ENCODE results near the gene PRCD.
"Not testable (repeated sequence)": the region's sequence is repeated elsewhere in the genome, so short reads cannot be mapped to it uniquely, and the experiment has no call there.

The PRCD gene

GRCh38 chr17:76527430-76528111 is 12.3 kb upstream of the PRCD start:
- FAIRE-seq (peak; percentile 35), DNase-seq (ENCODE audit: low spot score) (peak; percentile 89)

DNA sequence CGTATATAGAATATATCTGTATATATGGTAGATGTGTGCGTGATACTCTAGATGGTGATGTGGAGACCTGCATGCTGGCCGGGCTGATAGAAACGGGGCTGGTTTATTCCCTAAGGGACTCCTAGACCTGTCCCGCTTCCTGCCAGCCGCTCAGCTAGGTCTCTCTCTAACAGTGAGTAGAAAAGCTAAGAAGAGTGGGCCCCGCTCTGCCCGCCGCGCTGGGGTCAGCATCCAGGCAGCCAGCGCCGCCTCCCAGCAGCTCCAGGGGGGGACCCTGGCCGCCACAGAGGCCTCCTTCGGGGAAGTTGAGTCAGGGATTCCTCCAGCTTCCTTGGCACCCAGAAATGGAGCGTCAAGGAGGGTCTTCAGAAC is 11.7 kb upstream of the PRCD start:
- no peak for FAIRE-seq
- no peak for DNase-seq (ENCODE audit: low spot score)

GRCh38 chr17:76528528-76529223 is 11.2 kb upstream of the PRCD start:
- FAIRE-seq = no peak
- DNase-seq (ENCODE audit: low spot score) = no peak

GRCh38 chr17:76529224-76530094 is 10.4 kb upstream of the PRCD start:
- DNase-seq (ENCODE audit: low spot score) (no peak), FAIRE-seq (no peak)

- DNase-seq (ENCODE audit: low spot score) (no peak), FAIRE-seq (no peak)
Measured at GRCh38 chr17:76530095-76530723, 9.6 kb upstream of the PRCD start.

GRCh38 chr17:76530811-76531485 is 8.9 kb upstream of the PRCD start:
- no peak for FAIRE-seq
- DNase-seq (ENCODE audit: low spot score) = no peak

GRCh38 chr17:76531486-76532038 is 8.3 kb upstream of the PRCD start:
- FAIRE-seq (no peak), DNase-seq (ENCODE audit: low spot score) (no peak)

DNA sequence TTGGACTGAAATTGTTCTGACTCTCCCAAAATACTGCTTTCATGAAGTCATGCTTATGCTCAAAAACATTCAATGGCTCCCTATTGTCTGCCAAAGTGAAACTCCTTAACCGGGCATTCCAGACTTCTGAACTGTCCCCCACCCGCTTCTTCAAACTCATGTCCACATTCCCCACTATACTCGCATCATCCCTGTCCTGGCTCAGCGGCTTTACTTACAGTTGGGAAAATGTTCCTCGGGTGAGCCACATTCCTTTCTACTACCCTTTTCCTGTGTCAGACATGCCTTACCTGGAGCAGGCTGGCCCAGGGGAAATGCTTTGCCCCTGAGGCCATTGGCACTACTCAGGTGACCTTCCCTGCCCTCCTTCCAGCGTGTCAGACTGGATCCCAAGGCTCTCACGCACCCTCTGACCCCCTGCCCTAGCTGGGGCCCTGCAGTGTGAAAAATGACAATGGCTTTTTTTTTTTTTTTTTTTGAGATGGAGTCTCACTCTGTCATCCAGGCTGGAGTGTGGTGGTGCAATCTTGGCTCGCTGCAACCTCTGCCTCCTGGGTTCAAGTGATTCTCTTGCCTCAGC is 7.7 kb upstream of the PRCD start:
- DNase-seq (ENCODE audit: low spot score) (no peak), FAIRE-seq (no peak)

GRCh38 chr17:76533640-76534359 is 6.0 kb upstream of the PRCD start:
- FAIRE-seq; DNase-seq (ENCODE audit: low spot score): not testable (repeated sequence)

DNA sequence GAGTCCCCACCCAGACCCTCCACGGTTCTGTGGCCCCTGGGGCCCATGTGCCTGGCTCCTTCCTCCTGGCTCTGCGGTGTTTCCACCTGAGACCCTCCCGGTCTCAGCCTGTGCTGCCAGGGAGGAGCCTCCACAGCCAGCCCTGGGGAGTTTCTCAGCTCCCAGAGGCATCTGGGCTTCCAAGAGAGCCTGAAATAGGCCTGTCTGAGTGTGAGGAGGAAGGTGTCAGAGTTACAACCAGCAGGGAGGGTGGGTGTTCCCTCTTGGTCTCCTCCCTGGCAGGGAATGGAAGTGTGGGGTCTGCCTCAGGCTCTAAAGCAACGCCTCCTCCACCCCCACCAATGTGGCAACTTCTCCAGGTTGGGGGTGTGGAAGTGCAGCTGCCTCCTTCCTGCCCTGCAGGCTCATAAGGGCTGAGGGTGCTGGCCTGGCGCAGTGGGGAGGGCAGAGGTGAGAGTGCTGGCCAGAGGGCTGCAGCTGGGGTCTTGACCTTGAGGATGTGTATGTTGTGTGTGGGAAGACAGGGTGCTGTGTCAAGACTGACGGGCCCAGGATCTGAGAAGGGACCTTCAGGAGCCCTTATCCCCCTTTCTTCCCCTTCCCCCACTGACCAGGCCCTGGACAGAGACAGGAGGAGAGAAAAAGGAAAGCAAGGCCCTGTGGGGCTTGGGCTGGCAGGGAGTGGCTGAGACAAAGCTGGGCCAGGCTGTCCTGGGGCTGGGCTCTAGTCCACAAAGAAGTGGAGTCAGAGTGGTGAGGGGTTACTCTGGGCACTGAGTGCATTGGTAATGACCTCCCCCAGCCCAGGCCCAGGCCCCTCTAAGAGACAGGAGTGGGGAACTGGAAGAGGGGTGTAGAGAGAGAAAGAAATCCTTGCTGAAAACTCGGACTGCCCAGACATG is 4.8 kb upstream of the PRCD start:
- FAIRE-seq = no peak
- no peak for DNase-seq (ENCODE audit: low spot score)

GRCh38 chr17:76535788-76536510 is 3.9 kb upstream of the PRCD start:
- FAIRE-seq (peak; percentile 40), DNase-seq (ENCODE audit: low spot score) (no peak)

DNA sequence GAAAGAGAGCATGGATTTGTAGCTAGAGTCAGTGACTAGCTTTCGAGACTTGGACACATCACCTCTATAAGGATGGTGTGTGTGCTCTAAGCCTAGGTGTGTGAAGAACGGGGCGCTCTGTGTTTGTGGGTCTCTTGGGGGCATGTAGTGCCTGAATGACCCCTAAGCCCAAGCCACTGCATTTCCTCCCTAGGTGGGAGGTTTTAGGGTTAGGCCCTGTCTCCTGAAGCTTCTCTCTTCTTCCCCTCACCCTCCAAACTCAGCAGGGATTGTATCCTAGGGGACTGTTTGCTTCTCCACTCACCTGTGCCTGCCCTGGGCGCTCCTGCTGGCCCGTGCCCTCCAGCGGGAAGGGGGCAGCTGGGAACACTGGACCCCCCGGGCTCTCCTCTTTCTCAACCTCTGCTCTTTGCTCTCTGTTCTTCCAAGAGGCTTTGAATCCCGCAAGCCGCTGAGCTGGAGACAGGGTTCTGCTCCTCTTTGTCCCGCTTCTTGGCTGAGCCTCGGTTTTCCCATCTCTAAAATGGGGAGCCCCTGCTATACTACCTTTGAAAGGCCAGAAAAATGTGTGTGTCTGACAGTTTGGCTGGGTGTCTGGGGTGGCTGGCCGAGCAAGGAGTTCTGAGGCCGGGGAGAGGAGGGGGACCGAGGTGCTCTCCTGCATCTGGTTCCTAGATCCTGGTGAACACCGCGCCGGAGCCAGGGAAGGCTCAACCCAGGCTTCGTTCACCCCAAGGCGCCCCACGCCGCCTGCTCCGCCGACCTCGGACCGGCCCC is 3.1 kb upstream of the PRCD start:
- FAIRE-seq (no peak), DNase-seq (ENCODE audit: low spot score) (no peak)

- FAIRE-seq (no peak), DNase-seq (ENCODE audit: low spot score) (no peak)
Measured at GRCh38 chr17:76537288-76537577, 2.6 kb upstream of the PRCD start.

DNA sequence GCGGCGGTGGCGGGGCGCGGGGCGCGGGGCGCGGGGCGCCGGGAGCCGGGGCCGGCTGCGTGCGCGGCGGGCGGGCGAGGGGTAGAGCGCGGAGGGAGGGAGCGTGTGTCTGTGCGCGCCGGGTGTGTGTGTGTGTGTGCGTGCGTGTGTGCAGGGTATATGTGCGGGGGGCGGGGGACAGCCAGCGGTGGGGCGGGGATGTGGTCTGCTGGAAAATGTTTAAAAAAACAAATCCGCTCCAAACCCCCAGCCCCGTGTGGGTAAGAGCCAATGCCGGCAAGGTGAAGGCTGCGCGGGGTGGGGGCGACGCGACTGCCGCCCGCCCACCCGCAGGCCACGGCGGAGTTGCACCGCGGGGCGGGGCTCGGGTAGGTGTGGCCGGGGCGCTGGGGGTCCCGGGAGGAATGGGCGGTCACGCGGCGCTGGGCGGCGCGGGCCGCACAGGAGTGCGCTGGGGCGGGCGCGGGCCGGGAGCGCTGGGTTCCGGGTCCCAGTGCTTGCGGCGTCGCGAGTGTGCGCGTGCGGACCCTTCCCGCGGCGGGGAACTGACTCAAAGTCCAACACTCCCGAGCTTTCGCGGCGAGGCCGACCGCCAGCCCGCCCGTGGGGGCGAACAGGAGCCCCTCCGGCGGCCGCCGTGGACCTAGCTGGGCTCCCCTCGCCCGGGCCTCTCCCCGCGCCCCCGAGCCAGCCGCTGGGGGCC is 2.1 kb upstream of the PRCD start, which contains the start of gene CYGB:
Gene CYGB (minus strand): TSS at position 132 of the 703 bp plus-strand sequence. CDS start 167 bp downstream, outside the sequence.
- DNase-seq (ENCODE audit: low spot score) (no peak), FAIRE-seq (no peak)

DNA sequence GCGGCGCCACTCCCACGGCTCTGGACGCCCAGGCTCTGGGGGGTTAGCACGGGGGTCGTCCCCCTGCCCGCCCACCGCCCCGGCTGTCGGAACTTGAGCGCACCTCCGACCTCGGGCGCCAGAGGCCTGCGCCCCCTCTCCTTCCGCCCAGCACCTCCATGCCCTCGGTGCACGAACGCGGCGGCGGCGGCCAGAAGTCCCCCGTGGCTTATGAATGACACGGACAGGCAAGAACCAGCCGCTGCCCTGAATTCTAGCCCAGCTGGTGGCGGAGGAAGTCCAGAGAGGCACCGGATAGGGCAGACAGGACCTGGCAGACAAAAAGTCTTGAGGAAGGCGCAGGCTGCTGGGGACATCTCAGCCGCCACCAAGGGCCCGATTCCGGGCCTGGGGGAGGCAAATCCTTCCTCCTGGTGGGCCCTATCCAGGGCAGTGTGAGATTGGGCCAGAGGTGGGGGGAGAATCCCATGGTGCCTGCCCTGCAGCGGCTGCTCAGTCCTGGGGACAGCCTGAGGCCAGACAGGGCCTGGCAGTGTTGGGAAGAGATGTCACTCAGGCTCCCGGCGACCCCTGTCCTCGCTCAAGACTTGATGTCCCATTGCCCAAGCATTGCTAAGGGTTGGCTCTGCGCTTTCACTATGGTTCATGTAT is 1.4 kb upstream of the PRCD start:
- DNase-seq (ENCODE audit: low spot score) = no peak
- FAIRE-seq = no peak

GRCh38 chr17:76538941-76539570 is 788 bp upstream of the PRCD start:
- FAIRE-seq (no peak), DNase-seq (ENCODE audit: low spot score) (no peak)
